ENCODE measurements around the gene PTPRN2.

The PTPRN2 gene

DNA sequence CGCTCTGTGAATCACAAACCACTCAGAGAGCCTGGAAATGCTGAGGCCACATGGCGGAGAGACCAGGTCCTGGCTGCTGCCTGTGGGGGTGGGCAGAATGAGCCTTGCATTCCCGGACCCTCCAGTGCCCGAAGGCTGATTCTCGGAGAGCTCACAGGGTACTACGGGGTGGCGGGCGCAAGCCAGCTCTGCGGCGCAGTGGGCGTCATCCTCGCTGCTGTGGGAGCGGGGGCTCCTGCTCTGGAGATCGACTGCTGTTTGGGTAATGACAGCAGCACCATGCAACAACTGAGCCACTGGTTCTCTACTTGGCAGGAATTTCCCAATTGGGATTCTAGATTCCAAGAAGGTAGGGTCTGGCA, 108.0 kb downstream of the PTPRN2 start:
- Mint-ChIP-seq H3K36me3 (ENCODE audit: low read depth) (no peaks in the 10 kb centered on the region), H3K27ac (no peak overlapping the region), H3K27me3 (no peaks in the 10 kb centered on the region), H3K4me3 (no peak overlapping the region), H3K4me1 (ENCODE audit: low read depth) (no peaks in the 10 kb centered on the region), H3K9me3 (no peaks in the 10 kb centered on the region)

DNA sequence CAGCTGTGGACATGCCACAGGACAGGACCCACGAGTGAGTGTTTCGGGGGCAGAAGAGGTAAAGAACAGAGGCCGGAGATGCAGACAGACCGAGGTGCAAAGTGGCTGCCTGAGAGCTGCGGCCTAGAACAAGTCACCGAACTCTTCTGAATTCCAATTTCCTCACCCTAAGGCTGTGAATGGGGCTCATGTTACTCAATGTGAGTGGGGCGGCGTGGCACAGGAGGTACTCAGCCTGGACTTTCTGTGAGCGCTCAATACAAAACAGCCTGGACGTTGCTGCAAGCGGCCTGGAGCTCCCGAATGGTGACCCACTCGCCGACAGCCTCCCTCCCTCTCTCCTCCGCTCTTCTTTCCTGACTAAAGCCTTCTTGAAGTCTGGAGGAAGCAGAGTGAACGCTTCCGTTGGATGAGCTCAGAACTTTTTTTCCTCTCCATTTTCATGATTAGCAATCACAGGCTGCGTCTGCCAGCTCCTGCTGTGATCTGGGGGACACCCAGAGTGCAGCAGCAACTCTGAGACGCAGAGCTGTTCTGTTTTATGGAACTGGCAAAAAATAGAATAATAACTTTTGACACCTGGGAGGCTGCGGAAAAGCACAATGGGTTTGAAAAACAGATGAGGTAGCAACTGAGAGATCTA, 108.5 kb downstream of the PTPRN2 start:
- Mint-ChIP-seq H3K9me3 (no peaks in the 10 kb centered on the region), H3K27ac (no peak overlapping the region), H3K4me3 (no peak overlapping the region), H3K36me3 (ENCODE audit: low read depth) (no peaks in the 10 kb centered on the region), H3K27me3 (no peaks in the 10 kb centered on the region), H3K4me1 (ENCODE audit: low read depth) (no peaks in the 10 kb centered on the region)

DNA sequence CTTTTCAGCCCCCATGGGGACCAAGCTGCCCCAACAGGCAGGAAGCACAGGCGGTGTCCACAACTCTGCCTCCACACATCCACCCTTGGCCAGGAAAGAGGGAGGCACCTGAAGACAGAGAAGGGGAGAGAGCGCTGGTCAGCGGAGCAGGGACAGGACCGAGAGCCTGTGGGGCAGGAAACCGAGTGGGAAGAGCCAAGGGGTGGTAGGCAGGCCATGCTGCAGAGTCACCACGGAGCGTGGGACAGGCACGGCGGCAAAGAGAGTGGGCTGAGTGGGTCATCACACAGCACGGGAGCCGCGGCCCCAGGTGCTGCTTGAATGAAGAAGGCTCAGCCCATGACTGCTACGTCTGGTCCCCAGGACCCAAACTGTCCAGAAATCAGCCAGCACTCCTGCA, 109.8 kb downstream of the PTPRN2 start:
- H3K27ac Mint-ChIP-seq: no peak overlapping the region
- no peaks in the 10 kb centered on the region for H3K36me3 Mint-ChIP-seq (ENCODE audit: low read depth)
- no peak overlapping the region for H3K4me3 Mint-ChIP-seq
- H3K9me3 Mint-ChIP-seq: no peaks in the 10 kb centered on the region
- H3K4me1 Mint-ChIP-seq (ENCODE audit: low read depth): no peaks in the 10 kb centered on the region
- H3K27me3 Mint-ChIP-seq: no peaks in the 10 kb centered on the region

DNA sequence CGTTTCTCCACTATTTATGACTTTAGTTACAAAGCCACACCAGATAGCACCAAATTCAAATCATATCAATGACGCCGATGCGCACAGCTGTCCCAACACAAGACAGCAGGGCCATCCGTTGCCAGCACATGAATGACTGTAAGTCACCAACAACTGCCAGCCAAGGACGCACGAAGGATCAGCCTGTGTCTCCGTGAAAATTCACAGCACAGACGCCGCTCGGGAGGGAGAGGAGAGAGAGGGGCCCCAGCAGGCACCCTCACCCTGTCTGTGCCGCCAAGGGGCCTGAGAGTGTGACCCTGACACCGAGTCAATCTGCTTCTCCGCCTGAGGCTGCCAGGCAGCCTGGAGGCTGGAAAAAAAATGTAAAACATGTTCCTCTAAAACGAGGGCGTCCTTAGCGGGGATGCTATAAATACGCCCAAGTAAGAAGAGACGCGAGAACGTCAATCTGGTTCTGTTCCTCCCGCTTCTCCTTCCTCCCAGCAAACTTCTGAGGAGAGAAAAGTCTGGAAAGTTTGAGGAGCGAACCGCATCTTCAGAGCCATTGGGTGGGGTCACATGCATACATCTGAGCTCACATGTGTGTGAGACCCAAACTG, 111.2 kb downstream of the PTPRN2 start:
- Mint-ChIP-seq H3K36me3 (ENCODE audit: low read depth) (no peaks in the 10 kb centered on the region), H3K27me3 (no peaks in the 10 kb centered on the region), H3K9me3 (no peaks in the 10 kb centered on the region), H3K4me3 (no peak overlapping the region), H3K27ac (no peak overlapping the region), H3K4me1 (ENCODE audit: low read depth) (no peaks in the 10 kb centered on the region)

DNA sequence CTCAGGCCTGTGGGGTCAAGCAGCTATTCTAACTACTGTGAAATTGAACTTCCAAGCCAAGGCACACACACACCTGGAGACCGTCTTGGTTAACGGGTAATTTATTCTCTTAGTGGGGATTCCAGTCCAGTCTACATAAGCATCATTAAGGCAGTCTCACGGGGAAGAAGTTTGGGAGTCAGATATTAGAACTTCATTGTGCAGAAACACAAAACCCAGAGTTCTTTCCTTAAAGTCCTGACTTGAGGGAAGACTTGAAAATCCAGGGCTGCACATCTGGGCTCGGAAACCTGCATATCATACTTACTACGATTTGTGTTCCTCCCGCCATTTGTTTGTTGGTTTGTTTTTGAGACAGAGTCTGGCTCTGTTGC, 112.0 kb downstream of the PTPRN2 start:
- Mint-ChIP-seq H3K9me3 (no peaks in the 10 kb centered on the region), H3K36me3 (ENCODE audit: low read depth) (no peaks in the 10 kb centered on the region), H3K27me3 (no peaks in the 10 kb centered on the region), H3K4me3 (no peak overlapping the region), H3K4me1 (ENCODE audit: low read depth) (no peaks in the 10 kb centered on the region), H3K27ac (no peak overlapping the region)

DNA sequence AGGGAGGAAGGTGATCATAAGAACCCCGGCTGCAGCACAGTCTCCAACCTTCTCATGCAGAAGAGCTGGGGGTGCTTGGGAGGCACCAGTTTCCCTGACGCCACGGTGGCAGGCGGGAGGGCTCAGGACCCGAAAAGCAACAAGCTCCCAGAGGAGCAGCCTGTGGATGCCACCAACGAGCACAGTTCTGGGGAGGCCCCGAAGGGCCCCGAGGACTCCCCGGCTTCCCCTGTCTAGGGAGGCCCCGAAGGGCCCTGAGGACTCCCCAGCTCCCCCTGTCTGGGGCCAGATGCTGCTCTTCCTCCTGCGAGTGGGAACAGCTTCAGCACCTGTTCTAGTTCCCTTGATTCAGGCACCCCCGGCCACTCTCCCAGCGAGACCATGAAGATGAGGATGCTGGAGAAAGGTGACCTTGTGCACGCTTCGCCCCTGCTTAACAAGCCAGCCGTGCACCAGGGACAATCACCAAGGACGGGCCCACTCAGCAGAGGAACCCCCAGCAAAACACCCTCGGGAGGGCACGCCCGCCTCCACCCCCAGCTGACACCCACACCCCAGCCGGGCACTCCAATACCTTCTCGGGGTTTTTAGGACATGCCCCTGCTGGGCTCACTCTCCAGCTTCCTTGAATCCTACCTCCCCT, 112.5 kb downstream of the PTPRN2 start:
- Mint-ChIP-seq H3K27me3 (no peaks in the 10 kb centered on the region), H3K4me1 (ENCODE audit: low read depth) (no peaks in the 10 kb centered on the region), H3K27ac (no peak overlapping the region), H3K4me3 (no peak overlapping the region), H3K36me3 (ENCODE audit: low read depth) (no peaks in the 10 kb centered on the region), H3K9me3 (no peaks in the 10 kb centered on the region)

DNA sequence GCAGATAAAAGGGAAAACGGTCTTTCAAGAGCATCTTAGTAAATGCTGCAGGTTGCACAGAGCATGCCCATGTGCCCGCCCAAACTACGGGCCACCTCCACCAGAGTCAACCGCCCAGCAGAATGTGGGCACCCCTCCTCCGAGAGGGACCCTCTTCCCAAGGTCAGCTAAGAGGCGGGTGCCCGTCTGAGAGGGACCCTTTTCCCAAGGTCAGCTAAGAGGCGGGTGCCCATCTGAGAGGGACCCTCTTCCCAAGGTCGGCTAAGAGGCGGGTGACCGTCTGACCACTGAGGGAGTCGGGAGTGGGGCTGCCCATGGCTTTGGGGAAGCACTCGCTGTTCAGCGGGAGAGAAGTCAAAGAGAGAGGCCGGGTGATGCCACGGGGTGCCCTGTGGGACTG, 113.1 kb downstream of the PTPRN2 start:
- Mint-ChIP-seq H3K9me3 (no peaks in the 10 kb centered on the region), H3K4me3 (no peak overlapping the region), H3K27ac (no peak overlapping the region), H3K27me3 (no peaks in the 10 kb centered on the region), H3K36me3 (ENCODE audit: low read depth) (no peaks in the 10 kb centered on the region), H3K4me1 (ENCODE audit: low read depth) (no peaks in the 10 kb centered on the region)

DNA sequence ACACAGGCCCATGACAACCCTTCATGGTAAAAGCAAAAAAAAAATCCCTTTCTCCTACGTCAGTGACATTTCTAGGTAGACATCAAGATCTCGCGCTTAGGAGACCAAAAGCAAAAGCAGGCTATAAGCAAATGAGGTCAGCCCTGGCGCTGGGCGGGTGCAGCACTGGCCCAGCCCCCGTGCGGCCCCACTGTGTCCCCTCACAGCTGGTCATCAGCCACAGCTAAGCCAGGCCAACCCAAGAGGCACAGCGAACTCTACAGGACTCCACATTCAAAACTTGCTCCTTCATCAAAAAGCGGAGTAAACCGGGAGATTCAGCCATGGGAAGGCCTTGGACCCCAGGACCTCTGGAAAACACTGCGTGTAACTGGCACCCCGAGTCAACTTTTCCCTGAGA, 113.7 kb downstream of the PTPRN2 start:
- H3K4me3 Mint-ChIP-seq: no peak overlapping the region
- no peak overlapping the region for H3K27ac Mint-ChIP-seq
- H3K27me3 Mint-ChIP-seq: peaks cover under 1% of the 10 kb centered on the region
- no peaks in the 10 kb centered on the region for H3K4me1 Mint-ChIP-seq (ENCODE audit: low read depth)
- no peaks in the 10 kb centered on the region for H3K9me3 Mint-ChIP-seq
- H3K36me3 Mint-ChIP-seq (ENCODE audit: low read depth): no peaks in the 10 kb centered on the region

DNA sequence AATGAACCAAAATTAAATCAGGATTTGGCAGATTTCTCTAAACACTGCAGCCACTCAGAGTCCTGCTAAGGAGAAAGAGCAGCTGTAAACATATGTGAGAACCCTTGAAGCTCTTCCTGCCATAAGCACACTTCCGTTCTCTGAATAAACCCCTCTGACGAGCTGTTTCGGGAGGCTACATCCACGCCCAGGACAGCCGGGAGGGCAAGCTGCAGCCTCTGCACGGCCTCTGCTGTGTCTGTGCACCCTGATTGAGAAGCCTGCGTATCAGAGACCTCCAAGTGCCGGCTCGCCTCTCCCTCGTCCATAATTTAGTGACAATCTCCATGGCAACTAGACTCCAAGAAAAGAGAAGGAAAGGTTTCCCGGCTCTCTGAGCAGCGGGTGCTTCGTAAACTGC, 114.4 kb downstream of the PTPRN2 start:
- H3K4me3 Mint-ChIP-seq: no peak overlapping the region
- H3K27ac Mint-ChIP-seq: no peak overlapping the region
- H3K9me3 Mint-ChIP-seq: no peaks in the 10 kb centered on the region
- no peaks in the 10 kb centered on the region for H3K4me1 Mint-ChIP-seq (ENCODE audit: low read depth)
- peaks cover 5% of the 10 kb centered on the region for H3K27me3 Mint-ChIP-seq
- H3K36me3 Mint-ChIP-seq (ENCODE audit: low read depth): no peaks in the 10 kb centered on the region

DNA sequence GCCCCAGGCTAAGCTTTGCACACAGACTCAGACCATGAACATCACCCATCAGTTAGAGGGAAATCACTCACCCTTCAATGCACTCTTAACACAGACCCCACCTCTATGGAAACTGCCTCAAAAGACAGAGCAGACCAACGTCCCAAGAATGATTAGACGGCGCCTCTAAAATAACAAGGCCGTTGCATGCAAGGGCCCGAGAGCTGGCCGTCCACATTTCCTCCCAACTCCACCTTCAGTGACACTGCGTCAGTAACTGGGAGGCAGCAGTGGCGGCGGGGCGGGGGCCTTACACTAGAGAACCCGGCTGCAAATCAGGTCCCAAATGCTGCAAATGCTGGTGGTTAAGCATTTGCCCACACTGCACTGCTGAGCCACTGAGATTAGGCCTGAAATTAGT, 115.0 kb downstream of the PTPRN2 start:
- no peaks in the 10 kb centered on the region for H3K4me1 Mint-ChIP-seq (ENCODE audit: low read depth)
- no peak overlapping the region for H3K27ac Mint-ChIP-seq
- no peak overlapping the region for H3K4me3 Mint-ChIP-seq
- peaks cover 5% of the 10 kb centered on the region for H3K27me3 Mint-ChIP-seq
- no peaks in the 10 kb centered on the region for H3K36me3 Mint-ChIP-seq (ENCODE audit: low read depth)
- H3K9me3 Mint-ChIP-seq: no peaks in the 10 kb centered on the region

DNA sequence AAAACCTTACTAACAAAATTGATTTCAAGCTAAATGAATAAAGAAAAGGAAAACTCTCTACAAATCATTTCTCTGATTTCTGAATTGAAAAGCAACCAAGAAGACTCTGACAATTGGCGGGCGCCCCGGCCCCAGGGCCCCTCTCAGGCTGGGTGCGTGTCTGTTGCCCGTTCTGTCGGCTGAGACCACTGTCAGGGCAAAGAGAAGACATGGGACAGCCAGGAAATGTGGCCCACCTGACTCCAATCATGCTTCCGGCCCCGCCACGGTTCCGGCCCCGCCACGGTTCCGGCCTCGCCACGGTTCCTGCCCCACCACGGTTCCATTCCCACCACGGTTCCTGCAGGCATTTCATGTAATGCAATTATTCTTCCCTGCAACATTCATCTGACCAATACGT, 115.9 kb downstream of the PTPRN2 start:
- H3K4me1 Mint-ChIP-seq (ENCODE audit: low read depth): no peaks in the 10 kb centered on the region
- H3K4me3 Mint-ChIP-seq: no peak overlapping the region
- H3K36me3 Mint-ChIP-seq (ENCODE audit: low read depth): no peaks in the 10 kb centered on the region
- H3K9me3 Mint-ChIP-seq: no peaks in the 10 kb centered on the region
- H3K27me3 Mint-ChIP-seq: peaks cover 5% of the 10 kb centered on the region
- H3K27ac Mint-ChIP-seq: no peak overlapping the region

DNA sequence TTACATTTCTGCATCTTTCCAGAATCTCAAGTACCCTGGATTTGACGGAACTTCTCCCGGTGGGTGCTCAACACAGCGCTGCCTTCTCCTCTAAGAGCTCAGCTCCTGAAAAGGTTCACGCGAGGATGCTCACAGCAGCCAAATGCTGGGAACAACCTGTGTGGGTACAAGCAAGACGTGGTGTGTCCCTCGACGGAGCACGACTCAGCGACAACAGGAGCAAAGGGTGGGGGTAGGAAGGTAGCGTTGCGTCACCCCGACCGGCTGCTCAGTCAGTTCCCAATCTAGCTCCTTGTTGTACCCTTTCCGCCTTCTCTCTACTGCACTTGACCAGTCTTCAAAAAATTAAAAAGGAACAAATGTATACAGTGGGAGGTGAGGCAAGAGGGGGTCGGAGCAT, 117.3 kb downstream of the PTPRN2 start:
- no peak overlapping the region for H3K4me3 Mint-ChIP-seq

DNA sequence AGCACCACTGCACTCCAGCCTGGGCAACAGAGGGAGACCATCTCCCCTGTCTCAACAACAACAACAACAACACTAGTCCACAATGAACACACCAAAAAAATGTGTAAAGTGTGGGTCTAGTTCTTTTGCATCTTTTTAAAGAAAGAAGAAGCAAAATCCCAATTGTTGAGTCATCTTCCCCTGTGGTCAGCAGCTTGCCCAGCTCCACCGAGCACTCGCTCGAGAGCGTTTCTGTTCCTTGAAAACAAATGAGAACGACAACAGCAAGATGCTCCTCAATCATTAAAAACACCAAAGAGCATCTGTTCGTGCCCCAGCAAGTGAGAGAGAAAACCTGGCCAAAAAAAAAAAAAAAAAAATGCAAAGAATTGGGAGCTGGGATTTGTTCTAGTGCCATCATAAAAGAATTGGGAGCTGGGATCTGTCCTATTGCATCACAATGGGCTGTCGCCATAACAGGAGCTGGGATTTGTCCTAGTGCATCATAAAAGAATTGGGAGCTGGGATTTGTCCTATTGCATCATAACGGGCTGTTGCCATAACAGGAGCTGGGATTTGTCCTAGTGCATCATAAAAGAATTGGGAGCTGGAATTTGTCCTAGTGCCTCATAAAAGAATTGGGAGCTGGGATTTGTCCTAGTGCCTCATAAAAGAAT, 118.1 kb downstream of the PTPRN2 start:
- no peak overlapping the region for H3K4me3 Mint-ChIP-seq
- peaks cover 5% of the 10 kb centered on the region for H3K27me3 Mint-ChIP-seq
- H3K4me1 Mint-ChIP-seq (ENCODE audit: low read depth): no peaks in the 10 kb centered on the region
- peaks cover 2% of the 10 kb centered on the region for H3K9me3 Mint-ChIP-seq
- H3K36me3 Mint-ChIP-seq (ENCODE audit: low read depth): no peaks in the 10 kb centered on the region
- no peak overlapping the region for H3K27ac Mint-ChIP-seq

More for the DNA sequence above, 117.3 kb downstream of the PTPRN2 start:
- H3K36me3 Mint-ChIP-seq (ENCODE audit: low read depth): no peaks in the 10 kb centered on the region
- no peak overlapping the region for H3K27ac Mint-ChIP-seq
- no peaks in the 10 kb centered on the region for H3K9me3 Mint-ChIP-seq
- H3K4me1 Mint-ChIP-seq (ENCODE audit: low read depth): no peaks in the 10 kb centered on the region
- H3K27me3 Mint-ChIP-seq: peaks cover 5% of the 10 kb centered on the region

DNA sequence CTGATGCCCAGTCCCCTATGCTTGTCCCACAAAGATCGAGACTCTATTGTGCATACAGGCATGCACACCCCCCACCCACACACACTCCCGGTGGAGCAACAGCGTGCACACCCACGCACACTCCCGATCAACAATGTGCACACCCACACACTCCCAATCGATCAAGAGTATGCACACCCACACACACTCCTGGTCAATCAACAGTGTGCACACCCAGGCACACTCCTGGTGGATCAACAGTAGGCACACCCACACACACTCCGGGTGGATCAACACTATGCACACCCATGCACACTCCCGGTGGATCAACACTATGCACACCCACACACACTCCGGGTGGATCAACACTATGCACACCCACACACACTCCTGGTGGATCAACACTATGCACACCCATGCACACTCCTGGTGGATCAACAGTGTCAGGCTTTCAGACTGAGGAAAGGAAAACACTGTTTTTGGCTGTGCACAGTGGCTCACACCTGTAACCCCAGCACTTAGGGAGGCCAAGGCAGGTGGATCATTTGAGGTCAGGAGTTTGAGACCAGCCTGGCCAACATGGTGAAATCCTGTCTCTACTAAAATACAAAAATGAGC, 118.8 kb downstream of the PTPRN2 start:
- H3K27me3 Mint-ChIP-seq: peaks cover 5% of the 10 kb centered on the region
- peaks cover 4% of the 10 kb centered on the region for H3K9me3 Mint-ChIP-seq
- no peak overlapping the region for H3K4me3 Mint-ChIP-seq
- no peak overlapping the region for H3K27ac Mint-ChIP-seq
- no peaks in the 10 kb centered on the region for H3K36me3 Mint-ChIP-seq (ENCODE audit: low read depth)
- no peaks in the 10 kb centered on the region for H3K4me1 Mint-ChIP-seq (ENCODE audit: low read depth)

DNA sequence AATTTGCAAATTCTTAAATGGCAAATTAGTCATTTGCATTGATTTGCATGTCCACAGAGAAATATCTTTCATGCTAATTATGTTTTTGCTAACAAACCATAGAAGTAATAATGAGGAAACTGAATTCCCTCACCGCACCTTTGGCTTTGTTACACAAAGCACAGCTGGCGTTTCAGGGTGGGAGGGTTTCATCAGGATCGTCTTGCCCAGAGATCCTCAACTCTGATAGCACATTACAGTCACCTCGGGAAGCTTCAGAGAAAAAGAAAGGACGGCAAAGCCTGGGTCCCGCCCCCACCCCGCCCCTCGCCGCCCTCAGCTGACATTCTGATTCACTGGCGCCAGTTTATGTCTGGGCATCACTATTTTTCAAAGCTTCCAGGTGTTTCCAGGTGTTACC, 119.4 kb downstream of the PTPRN2 start:
- Mint-ChIP-seq H3K27ac (no peak overlapping the region), H3K9me3 (peaks cover 9% of the 10 kb centered on the region), H3K27me3 (peaks cover 5% of the 10 kb centered on the region), H3K36me3 (ENCODE audit: low read depth) (no peaks in the 10 kb centered on the region), H3K4me3 (no peak overlapping the region), H3K4me1 (ENCODE audit: low read depth) (no peaks in the 10 kb centered on the region)
